SHP77 treated with DMSO at 0.1 percent for 48 hours (cell line): Measurements from ENCODE around the gene HDHD5.

Experiments used
- DNase-seq: peaks from one replicate; lab custom pipeline; 2025; lab: John Stamatoyannopoulos, UW

Gene HDHD5

GRCh38 chr22:17158568-17159503, at the start of gene HDHD5:
Gene HDHD5 (minus strand): TSS chr22:17159277. CDS start chr22:17159251, 26 bp downstream.
- DNase-seq = peak; percentile 45

DNA sequence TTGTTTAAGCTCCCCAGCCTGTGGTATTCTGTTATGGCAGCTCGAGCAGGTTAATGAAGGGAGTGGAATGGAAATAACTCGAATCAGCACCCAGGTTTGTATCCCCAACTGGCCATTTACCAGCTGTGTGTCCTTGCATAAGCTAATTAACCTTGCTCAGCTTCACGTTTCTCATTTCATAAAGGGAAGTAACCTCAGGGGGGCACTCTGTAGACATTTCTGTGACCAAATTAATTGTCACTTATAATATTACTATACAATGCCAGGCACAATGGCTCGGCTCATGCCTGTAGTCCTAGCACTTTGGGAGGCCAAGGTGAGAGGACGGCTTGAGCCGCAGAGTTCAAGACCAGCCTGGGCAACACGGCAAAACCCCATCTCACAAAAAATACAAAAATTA, 46.4 kb upstream of the HDHD5 start:
- DNase-seq = no peak

- peak; percentile 42 for DNase-seq
Measured at GRCh38 chr22:17201285-17201945, 42.3 kb upstream of the HDHD5 start.

- DNase-seq = peak; percentile 87
Measured at GRCh38 chr22:17199003-17199731, 40.1 kb upstream of the HDHD5 start.

GRCh38 chr22:17198170-17199002, 39.3 kb upstream of the HDHD5 start:
- DNase-seq = peak; percentile 59

GRCh38 chr22:17194213-17194612, 35.1 kb upstream of the HDHD5 start:
- DNase-seq = no peak

DNA sequence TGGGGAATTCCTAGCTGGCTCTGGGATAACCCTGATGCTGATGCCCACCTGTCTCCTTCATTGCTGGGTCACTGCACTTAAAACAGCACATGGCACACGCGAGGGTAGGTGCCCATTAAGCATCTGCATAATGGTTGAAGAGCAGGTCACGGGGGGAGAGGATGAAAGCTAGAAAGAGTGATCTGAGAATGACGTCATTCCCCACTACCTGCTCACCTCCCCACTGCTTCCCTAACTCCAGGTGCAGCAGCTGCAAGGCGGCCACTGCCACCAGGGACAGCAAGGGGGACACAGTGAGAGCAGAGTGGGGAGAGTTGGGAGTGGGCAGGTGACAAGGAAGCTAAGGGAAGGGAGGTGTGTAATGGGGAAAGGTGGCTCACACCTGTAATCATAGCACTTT, 33.1 kb upstream of the HDHD5 start:
- no peak for DNase-seq

DNA sequence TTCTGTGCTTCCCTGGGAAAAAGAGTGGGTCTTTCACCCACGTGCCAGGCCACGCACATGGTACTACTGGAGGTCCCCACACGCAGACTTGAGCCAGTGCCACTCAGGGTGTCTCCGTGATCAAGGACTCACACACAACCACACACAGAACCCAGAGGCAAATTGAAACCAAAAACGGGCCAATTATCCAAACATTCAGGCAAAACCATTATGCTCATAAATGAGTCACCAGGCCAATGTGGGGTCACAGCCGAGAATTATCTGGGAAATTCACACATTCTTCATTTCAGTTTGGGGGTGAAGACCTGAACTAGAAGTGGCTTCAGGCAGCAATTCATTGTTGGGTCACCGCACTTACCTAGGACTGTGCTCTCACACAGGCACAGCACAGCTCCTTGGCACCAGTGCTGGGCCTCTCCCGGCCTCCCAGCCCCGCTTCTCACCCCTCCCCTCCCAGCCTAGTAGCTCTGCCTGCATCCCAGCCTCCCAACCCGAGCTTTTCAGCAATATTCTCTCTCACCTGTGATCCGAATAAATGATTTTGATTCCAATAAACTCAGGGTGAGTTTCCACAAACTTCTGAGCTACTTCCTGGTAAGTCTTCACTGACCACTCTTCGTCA, 32.2 kb upstream of the HDHD5 start:
- no peak for DNase-seq

GRCh38 chr22:17190702-17191101, 31.6 kb upstream of the HDHD5 start:
- DNase-seq = no peak

DNA sequence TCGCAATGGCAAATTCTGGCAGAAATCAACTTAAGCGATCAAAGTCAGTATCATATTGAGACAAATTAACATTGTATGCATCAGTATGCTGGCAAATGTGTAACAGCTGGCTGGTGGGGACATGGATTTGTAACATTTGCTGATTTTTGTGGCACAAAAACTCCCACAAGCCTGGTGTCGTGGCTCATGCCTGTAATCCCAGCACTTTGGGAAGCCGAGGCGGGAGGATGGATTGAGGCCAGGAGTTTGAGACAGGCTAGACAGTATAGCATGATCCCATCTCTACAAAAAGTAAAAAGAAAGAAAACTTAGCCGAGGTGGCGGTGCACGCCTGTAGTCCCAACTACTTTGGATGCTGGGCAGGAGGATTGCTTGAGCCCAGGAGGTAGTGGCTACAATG, 17.6 kb upstream of the HDHD5 start:
- DNase-seq = no peak

DNA sequence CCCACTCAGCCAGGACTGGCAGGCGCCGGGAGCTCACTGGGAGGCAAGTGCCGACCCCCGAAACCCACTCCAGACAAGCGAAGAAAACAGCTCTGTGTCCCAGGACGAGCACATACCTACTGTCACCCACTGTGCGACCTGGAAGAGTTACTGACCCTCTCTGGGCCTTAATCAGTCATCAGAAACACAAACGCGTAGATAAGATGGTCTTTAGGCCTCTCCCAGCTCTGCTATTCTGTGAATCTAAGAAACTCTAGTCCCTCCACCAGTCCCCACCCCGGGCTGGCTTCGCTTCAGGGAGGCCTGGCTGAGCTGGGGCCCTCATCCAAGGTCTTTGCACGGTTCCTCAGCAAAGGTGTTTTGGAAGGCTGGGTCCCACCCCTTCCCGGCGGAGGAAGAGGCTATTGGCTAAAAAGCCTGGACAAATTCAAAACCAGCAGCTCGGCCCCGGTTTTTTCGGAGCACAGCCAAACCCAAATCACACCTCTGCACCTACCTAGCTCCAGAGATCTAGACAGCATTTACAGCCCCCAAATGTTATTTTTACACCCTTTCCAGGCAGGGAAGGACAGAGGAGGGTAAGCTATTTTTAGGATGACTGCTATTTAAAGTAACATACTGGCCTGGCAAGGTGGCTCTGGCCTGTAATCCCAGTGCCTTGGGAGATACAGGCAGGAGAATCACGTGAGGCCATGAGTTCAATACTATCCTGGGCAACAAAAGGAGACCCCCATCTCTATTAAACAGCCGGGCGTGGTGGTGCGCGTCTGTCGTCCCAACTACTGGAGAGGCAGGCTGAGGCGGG, 13.2 kb upstream of the HDHD5 start:
- DNase-seq = no peak

DNA sequence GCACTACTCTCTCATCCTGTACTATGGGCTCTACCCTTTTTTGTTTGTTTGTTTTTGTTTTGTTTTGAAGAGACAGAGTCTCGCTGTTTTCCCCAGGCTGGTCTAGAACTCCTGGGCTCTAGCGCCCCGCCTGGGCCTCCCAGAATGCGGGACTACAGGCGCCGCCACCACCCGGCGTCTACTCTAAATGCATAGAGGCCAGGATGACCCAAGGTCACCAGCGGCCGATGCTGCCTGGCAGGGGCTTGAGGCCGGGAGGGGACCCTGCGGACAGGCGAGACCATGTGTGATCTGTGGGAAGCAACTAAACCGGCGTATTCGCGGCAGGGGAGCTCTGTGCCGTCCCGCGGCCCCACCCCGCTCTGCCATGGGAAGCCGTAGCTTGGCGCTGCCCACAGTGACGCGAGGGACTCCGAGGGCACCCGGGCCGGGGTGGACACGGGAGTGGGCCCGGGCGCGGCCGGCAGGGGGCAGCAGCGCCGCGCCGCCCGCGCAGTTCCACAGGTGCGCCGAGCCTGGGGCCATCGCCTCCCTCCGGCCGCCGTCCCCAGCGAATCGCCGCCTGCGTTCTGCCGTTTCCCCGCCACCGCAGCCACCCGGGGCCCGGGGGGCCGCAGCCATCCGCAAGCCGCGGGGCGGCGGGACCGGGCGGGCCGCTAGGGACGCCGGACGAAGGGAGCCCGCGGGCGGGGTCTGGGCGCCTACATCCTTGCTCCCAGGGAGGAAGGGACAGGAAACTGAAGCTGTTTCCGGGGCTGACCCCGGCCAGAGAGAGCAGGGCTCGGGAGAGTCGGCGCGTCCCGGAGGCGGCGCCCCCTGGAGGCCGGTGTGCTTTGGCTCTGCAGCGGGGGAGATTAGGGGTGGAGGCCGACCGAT, 12.3 kb upstream of the HDHD5 start:
- peak; percentile 70 for DNase-seq

DNA sequence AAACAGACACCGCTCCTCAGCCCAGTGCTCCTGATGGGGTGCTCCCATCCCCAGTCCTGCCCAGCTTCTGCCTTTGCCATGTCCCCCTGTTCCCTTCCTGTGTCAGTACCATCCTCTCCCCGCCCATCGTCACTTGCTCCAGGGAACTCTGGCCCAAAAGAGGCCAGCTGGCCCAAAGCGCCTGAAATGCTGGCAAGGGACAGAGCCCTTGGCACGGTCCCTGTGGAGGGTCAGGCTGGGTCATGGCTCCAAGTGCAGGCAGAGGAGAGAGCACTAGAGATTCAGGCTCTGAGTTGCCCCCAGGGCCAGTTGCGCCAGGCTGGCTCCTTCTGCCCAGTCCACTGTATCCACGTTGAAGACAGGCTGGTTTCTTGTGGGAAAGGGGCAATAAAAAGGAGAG, 8.4 kb upstream of the HDHD5 start:
- DNase-seq = no peak

DNA sequence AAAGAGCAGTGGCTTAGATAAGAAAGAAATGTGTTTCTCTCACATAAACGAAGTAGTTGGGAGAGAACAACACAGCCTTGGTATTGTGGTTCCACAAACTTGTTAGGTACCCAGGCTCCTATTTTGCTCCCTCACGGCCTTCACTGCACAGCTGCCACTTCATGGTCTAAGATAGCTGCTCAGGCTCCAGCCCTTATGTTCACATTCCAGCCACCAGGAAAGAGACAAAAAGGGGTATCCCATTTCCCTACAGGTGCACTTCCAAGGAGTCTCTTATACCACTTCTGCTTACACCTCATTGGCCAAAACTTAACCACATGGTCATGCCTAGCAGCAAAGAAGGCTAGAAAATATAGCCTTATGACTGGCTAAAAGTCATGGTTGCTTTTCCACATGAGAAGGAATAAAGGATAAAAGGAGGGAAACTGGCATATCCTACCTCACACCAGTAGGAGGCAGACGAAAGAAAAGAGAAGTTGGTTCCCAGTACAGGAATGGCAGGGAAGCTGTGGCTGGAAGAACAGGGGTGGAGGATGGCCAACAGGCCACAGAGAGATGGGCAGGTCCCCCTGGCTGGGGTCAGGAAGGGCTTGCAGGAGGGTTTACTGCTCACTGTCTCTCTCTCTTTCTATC, 5.4 kb upstream of the HDHD5 start:
- DNase-seq = no peak

DNA sequence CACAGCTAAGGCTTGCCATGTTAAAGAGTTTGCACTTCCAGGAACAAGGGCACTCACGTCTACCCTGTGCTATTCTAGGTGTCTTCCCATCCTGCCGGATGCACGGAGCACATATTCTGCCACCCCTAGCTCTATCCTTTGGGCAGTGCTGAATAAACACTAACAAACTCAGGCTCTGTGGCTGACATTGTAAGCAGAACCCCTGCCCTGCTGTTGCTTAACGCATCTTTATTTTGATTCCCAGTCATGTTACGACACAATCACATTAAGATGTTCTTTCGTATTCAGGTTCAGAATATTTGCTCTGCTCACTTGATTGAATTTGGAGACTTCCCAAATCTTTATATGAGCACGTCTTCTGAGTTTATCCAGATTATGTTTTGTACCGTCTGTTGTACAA, 3.7 kb upstream of the HDHD5 start:
- DNase-seq = no peak

DNA sequence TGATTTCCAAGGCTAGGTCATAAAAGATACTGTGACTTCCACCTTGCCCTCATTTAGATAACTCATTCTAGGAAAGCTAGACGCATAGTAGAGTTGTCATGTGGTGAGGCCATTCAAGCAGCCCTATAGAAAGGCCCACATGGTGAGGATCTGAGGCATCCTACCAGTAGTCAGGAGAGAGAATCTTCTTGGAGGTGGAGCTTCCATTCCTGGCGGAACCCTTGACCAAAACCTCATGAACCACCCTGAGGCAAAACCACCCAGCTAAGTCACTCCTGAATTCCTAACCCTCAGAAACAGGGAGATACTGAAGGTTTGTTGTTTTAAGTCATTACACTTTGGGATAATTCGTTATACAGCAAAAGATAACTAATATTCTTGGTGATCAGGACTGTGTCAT, 2.9 kb upstream of the HDHD5 start:
- no peak for DNase-seq

DNA sequence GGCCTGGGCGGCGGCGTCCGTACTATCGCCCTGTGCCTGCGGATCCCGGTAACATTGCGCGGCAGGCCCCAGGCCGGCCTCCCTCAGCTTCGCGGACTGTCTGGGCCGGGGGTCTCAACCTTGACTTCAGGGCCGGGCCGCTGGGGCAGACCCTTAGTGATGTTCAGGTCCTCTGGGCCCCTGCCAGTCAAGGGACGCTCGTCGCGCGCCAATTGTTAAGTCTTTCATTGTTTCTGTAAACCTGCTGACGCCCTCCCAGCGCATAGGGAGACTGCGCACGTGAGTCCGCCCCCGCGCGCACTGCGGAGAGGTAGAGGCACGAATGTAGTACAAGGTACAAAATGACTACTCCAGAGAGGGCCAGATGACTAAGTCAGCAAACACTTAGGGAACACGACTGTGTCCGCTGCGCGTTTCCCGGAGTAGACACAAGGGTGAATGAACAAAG, 451 bp upstream of the HDHD5 start:
- DNase-seq = peak; percentile 52

GRCh38 chr22:17158176-17158567, 905 bp downstream of the HDHD5 start:
- no peak for DNase-seq

DNA sequence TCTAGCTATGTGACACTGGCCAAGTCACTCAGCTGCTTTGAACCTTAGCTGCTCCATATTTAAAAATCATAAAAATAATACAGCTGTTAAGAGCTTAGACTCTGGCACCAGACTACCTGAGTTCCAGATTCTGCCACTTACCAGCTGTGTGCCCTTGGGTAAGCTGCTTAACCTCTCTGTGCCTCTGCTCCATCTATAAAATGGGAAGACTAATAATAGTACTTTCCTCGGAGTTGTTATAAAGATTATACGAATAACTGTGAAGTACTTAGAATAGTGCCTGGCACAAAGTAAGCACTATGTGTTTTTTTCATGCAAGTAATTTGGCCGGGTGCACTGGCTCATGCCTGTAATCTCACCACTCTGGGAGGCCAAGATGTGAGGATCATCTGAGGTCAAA, 1.4 kb downstream of the HDHD5 start:
- DNase-seq = no peak
